Measurements from ENCODE around the gene ADTRP. TPM values are rescaled to one million over a fixed set of nuclear protein-coding genes. Genes with fewer than 3 reads are reported as not detected.

Gene ADTRP
- total RNA-seq, 1 experiment from 2014 or later: 0.86 TPM

DNA sequence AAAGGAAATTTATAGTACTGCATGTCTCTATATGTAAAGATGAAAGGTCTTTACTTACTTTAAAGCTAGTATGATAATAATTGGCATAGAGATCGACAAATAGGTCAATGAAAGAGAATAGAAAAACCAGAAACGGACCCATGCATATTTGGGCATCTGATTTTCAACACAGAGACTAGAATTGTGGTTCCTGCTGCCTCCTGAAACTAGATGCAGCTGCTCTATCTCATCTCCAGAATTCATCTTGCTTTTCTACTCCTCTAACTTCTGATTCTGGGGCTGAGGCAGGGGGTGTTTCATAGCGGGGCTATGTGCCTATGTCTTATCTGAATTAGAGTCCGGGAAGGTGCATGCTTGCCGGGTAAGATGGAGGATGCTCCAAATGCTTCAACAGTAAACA is 105.9 kb downstream of the ADTRP start:
- no TSS peak for BruUV-seq (replicated peaks)
- Histone ChIP-seq H3K4me1 (ENCODE audit: control insufficient read depth in 1 of 2, insufficient read depth in 2 of 2, low read length in 2 of 2) (no peaks in the 10 kb centered on the region), H3K9ac (ENCODE audit: low read length) (no peak overlapping the region), H4K20me1 (ENCODE audit: insufficient read depth) (no peaks in the 10 kb centered on the region), H3K4me2 (ENCODE audit: low read length) (no peak overlapping the region), H3K9me3 (ENCODE audit: control insufficient read depth in 1 of 2, insufficient read depth in 1 of 2, low read depth in 1 of 2, low read length in 2 of 2) (no peaks in the 10 kb centered on the region), H3K9me2 (ENCODE audit: insufficient read depth) (no peaks in the 10 kb centered on the region), H3K4me3 (replicated peaks in 1 of 2; ENCODE audit: low read depth in 1 of 2, low read length in 2 of 2) (no peak overlapping the region), H3K36me3 (ENCODE audit: control insufficient read depth in 1 of 2, insufficient read depth in 2 of 2, low read length in 2 of 2) (no peaks in the 10 kb centered on the region), H3K27ac (ENCODE audit: low read depth, low read length) (no peak overlapping the region), H3K79me2 (ENCODE audit: insufficient read depth, low read length) (no peaks in the 10 kb centered on the region), H2AFZ (ENCODE audit: low read depth, low read length, poor library complexity, severe bottlenecking) (no peak overlapping the region), H3K27me3 (ENCODE audit: insufficient read depth, low read length) (no peaks in the 10 kb centered on the region)
- TF ChIP-seq MAX (IDR thresholded peaks at IDR 0.05) (no peak), CEBPB (IDR thresholded peaks at IDR 0.05; ENCODE audit: low read depth) (no peak), CTCF (IDR thresholded peaks at IDR 0.05 in 2 of 3, conservative IDR thresholded peaks at IDR 0.05 in 1 of 3; ENCODE audit: borderline replicate concordance in 1 of 3, insufficient read depth in 1 of 3, low read depth in 2 of 3, low read length in 2 of 3) (no peak), REST (IDR thresholded peaks at IDR 0.05; ENCODE audit: low read depth) (no peak), POLR2A (IDR thresholded peaks at IDR 0.05; ENCODE audit: borderline replicate concordance, extremely low read depth, insufficient read depth, insufficient read length) (no peak), RAD21 (IDR thresholded peaks at IDR 0.05; ENCODE audit: low read depth) (no peak), POLR2AphosphoS5 (IDR thresholded peaks at IDR 0.05; ENCODE audit: low read depth, low read length) (no peak), EGR1 (IDR thresholded peaks at IDR 0.05; ENCODE audit: low read depth) (no peak), CBX3 (IDR thresholded peaks at IDR 0.05; ENCODE audit: low read depth) (no peak), SP1 (IDR thresholded peaks at IDR 0.05; ENCODE audit: low read depth) (no peak), EZH2 (IDR thresholded peaks at IDR 0.05) (no peak), ATF3 (IDR thresholded peaks at IDR 0.05) (no peak), JUND (IDR thresholded peaks at IDR 0.05) (no peak)
- TF ChIP-seq, protein P1, sequence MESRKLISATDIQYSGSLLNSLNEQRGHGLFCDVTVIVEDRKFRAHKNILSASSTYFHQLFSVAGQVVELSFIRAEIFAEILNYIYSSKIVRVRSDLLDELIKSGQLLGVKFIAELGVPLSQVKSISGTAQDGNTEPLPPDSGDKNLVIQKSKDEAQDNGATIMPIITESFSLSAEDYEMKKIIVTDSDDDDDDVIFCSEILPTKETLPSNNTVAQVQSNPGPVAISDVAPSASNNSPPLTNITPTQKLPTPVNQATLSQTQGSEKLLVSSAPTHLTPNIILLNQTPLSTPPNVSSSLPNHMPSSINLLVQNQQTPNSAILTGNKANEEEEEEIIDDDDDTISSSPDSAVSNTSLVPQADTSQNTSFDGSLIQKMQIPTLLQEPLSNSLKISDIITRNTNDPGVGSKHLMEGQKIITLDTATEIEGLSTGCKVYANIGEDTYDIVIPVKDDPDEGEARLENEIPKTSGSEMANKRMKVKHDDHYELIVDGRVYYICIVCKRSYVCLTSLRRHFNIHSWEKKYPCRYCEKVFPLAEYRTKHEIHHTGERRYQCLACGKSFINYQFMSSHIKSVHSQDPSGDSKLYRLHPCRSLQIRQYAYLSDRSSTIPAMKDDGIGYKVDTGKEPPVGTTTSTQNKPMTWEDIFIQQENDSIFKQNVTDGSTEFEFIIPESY (IDR thresholded peaks at IDR 0.05; ENCODE audit: extremely low read depth, insufficient replicate concordance, low read length): no peak
- ChIA-PET RAD21 (ENCODE audit: low non-redundant PET in 1 of 2, low total read pairs in 2 of 2, uncharacterized antibody in 2 of 2, unreplicated experiment in 2 of 2) (no interaction called here), POLR2A (no interaction called here), CTCF (no interaction called here)
- intact Hi-C loops (cut with micrococcal nuclease): no loop called here
- ATAC-seq (no peak), DNase-seq (ENCODE audit: low read depth, low spot score) (no peak)

All from HCT116 (cell line).